ENCODE results near the gene ATG9B.

ATG9B gene

GRCh38 chr7:150998341-150998740, 26.0 kb downstream of the ATG9B start:
- no peak for DNase-seq (ENCODE audit: low spot score)

- DNase-seq (ENCODE audit: low spot score) = no peak
Observed at GRCh38 chr7:150997817-150998216, 26.5 kb downstream of the ATG9B start.

- no peak for DNase-seq (ENCODE audit: low spot score)
Observed at GRCh38 chr7:150997075-150997511, 27.2 kb downstream of the ATG9B start.

GRCh38 chr7:150996376-150997074, 27.8 kb downstream of the ATG9B start:
- DNase-seq (ENCODE audit: low spot score) = no peak

- no peak for DNase-seq (ENCODE audit: low spot score)
Observed at GRCh38 chr7:150994838-150995510, 29.3 kb downstream of the ATG9B start.

- DNase-seq (ENCODE audit: low spot score) = no peak
Observed at GRCh38 chr7:150994141-150994837, 30.0 kb downstream of the ATG9B start.

- DNase-seq (ENCODE audit: low spot score) = no peak
Observed at GRCh38 chr7:150993511-150993910, 30.8 kb downstream of the ATG9B start.

- no peak for DNase-seq (ENCODE audit: low spot score)
Observed at GRCh38 chr7:150992833-150993302, 31.4 kb downstream of the ATG9B start.

- no peak for DNase-seq (ENCODE audit: low spot score)
Observed at GRCh38 chr7:150992051-150992640, 32.1 kb downstream of the ATG9B start.

GRCh38 chr7:150990416-150991186, 33.7 kb downstream of the ATG9B start, which contains the start of gene NOS3:
Gene NOS3, plus strand, starts transcription at chr7:150991017. Its CDS starts 2,787 bp downstream, at chr7:150993804.
- no peak for DNase-seq (ENCODE audit: low spot score)

GRCh38 chr7:150989456-150989855, 34.8 kb downstream of the ATG9B start:
- no peak for DNase-seq (ENCODE audit: low spot score)

GRCh38 chr7:150988230-150989226, 35.8 kb downstream of the ATG9B start:
- peak; percentile 94 for DNase-seq (ENCODE audit: low spot score)

GRCh38 chr7:150986556-150986955, 37.7 kb downstream of the ATG9B start:
- DNase-seq (ENCODE audit: low spot score) = no peak

- DNase-seq (ENCODE audit: low spot score) = peak; percentile 80
Observed at GRCh38 chr7:150986099-150986512, 38.2 kb downstream of the ATG9B start.

GRCh38 chr7:150983893-150984368, 40.4 kb downstream of the ATG9B start:
- DNase-seq (ENCODE audit: low spot score) = peak; percentile 68

GRCh38 chr7:150982351-150982750, 41.9 kb downstream of the ATG9B start:
- DNase-seq (ENCODE audit: low spot score) = no peak

- no peak for DNase-seq (ENCODE audit: low spot score)
Observed at GRCh38 chr7:150981644-150982043, 42.6 kb downstream of the ATG9B start.

- no peak for DNase-seq (ENCODE audit: low spot score)
Observed at GRCh38 chr7:150980663-150981062, 43.6 kb downstream of the ATG9B start.

- no peak for DNase-seq (ENCODE audit: low spot score)
Observed at GRCh38 chr7:150979713-150980390, 44.4 kb downstream of the ATG9B start.
